Right atrium auricular region (tissue), 2 donors: Measurements from ENCODE around the gene GCN1. TPM values are rescaled to one million over a fixed set of nuclear protein-coding genes. Genes with fewer than 3 reads are reported as not detected.
"Not testable (repeated sequence)": the region's sequence is repeated elsewhere in the genome, so short reads cannot be mapped to it uniquely, and the experiment has no call there.

ENCODE experiments used
- DNase-seq: peaks from one replicate; pipeline ENCODE4 v3.0.0-alpha.2; 2019; ENCODE audit warnings: low spot score
- H3K27ac ChIP-seq, 2 donors: fragments of 200-600 bp; sonication (generic); 1 replicate in 1 of 2; 2 replicates in 1 of 2; pipeline ENCODE4 v1.5.1; 2016 to 2019
- H3K27me3 ChIP-seq, 2 donors: fragments of 200-600 bp; sonication (generic); one replicate each; pipeline versions ENCODE4 v1.5.1 to v1.6.0; 2017 to 2019
- H3K36me3 ChIP-seq: fragments of 200-600 bp; sonication (generic); one replicate; pipeline ENCODE4 v1.5.1; 2016
- H3K4me1 ChIP-seq, 2 donors: fragments of 200-600 bp; sonication (generic); one replicate each; pipeline versions ENCODE4 v1.5.1 to v1.6.0; 2017 to 2019
- H3K4me3 ChIP-seq, 2 donors: fragments of 200-600 bp; sonication (generic); 1 replicate in 1 of 2; 2 replicates in 1 of 2; pipeline ENCODE4 v1.5.1; 2017 to 2019; ENCODE audit warnings: mild to moderate bottlenecking in 1 of 2, moderate library complexity in 1 of 2
- H3K9me3 ChIP-seq, 2 donors: fragments of 200-600 bp; sonication (generic); one replicate each; pipeline ENCODE4 v1.5.1; 2019
- CTCF ChIP-seq, 2 donors: fragments of 200-600 bp; sonication (generic); IDR thresholded peaks; one replicate each; pipeline ENCODE4 v1.5.1; 2019; ENCODE audit warnings: antibody characterized with exemption in 2 of 2
- total RNA-seq, 2 donors: library from RNA; depleted of rRNA; stranded (reverse); fragments of >200 nt; gene quantifications; one replicate each; pipeline ENCODE4 v1.1.0, GENCODE V29; 2016

GCN1 gene
- total RNA-seq, 2 donors from 2014 or later: 28.3 to 36.0 TPM

DNA sequence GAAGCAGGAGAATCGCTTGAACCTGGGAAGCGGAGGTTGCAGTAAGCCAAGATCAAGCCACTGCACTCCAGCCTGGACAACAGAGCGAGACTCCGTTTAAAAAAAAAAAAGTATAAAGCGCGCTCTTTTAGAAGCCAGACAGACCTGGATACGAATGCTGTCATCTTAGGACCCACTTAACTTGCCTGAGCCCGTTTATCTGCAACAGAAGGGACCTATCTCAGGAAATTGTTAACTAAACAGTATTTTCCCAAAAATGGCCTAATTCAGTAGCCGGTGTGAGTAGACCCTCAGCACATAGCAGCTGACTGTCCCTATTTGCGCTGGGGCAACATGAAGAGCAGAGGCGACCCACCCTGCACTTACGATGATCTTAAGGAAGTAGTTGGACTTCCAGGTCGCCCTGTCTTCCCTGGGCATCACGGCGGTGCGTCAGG lies 5.9 kb upstream of the GCN1 start:
- H3K36me3 ChIP-seq: peaks cover 39% of the 10 kb centered on the region
- DNase-seq: no peak
- peak overlapping the region; percentile 84 to 86 for H3K27ac ChIP-seq
- no peaks in the 10 kb centered on the region for H3K27me3 ChIP-seq
- TF ChIP-seq CTCF (IDR thresholded peaks at IDR 0.05): no peak
- peaks cover 0 to 22% of the 10 kb centered on the region in 2 donors for H3K4me1 ChIP-seq
- peak overlapping the region; percentile 84 to 98 for H3K4me3 ChIP-seq
- no peaks in the 10 kb centered on the region for H3K9me3 ChIP-seq

GRCh38 chr12:120199595-120200306 lies 5.2 kb upstream of the GCN1 start:
- no peaks in the 10 kb centered on the region for H3K9me3 ChIP-seq
- peak; percentile 77 for DNase-seq
- H3K27me3 ChIP-seq: no peaks in the 10 kb centered on the region
- TF ChIP-seq CTCF (IDR thresholded peaks at IDR 0.05): no peak
- peaks cover 39% of the 10 kb centered on the region for H3K36me3 ChIP-seq
- H3K4me3 ChIP-seq: peak overlapping the region; percentile 84 to 98
- H3K27ac ChIP-seq: peak overlapping the region; percentile 84 to 86
- peaks cover 0 to 28% of the 10 kb centered on the region in 2 donors for H3K4me1 ChIP-seq

GRCh38 chr12:120199025-120199424 lies 4.5 kb upstream of the GCN1 start:
- no peak for DNase-seq
- H3K9me3 ChIP-seq: no peaks in the 10 kb centered on the region
- H3K27ac ChIP-seq: no peak overlapping the region
- no peak overlapping the region for H3K4me3 ChIP-seq
- H3K27me3 ChIP-seq: no peaks in the 10 kb centered on the region
- H3K36me3 ChIP-seq: peaks cover 39% of the 10 kb centered on the region
- peaks cover 0 to 29% of the 10 kb centered on the region in 2 donors for H3K4me1 ChIP-seq
- no peak for TF ChIP-seq CTCF (IDR thresholded peaks at IDR 0.05)

DNA sequence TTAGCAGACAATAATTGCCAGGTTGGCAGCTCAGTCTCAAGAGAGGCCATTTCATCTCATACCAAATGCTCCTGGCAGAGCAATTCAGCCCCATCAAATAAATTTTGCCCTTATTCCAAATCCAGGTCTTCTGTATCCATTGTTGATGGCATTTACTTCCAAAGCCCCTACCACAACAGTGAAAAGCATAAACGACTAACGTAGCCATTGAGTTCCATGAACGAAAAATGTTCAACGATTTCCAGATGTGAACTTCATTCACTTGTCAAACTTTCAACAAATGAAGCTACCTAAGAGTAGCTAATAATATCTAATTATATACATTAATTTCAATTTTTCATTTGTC lies 3.0 kb upstream of the GCN1 start:
- Histone ChIP-seq H3K36me3 (peaks cover 39% of the 10 kb centered on the region), H3K27me3 (no peaks in the 10 kb centered on the region), H3K4me1 (peaks cover 0 to 38% of the 10 kb centered on the region in 2 donors), H3K9me3 (no peaks in the 10 kb centered on the region), H3K4me3 (no peak overlapping the region), H3K27ac (no peak overlapping the region)
- DNase-seq: no peak
- TF ChIP-seq CTCF (IDR thresholded peaks at IDR 0.05): no peak

GRCh38 chr12:120196817-120197541 lies 2.5 kb upstream of the GCN1 start:
- not testable (repeated sequence) for H3K27ac ChIP-seq, H3K4me3 ChIP-seq, DNase-seq, H3K27me3 ChIP-seq, H3K9me3 ChIP-seq
- Histone ChIP-seq H3K4me1 (peaks cover 0 to 38% of the 10 kb centered on the region in 2 donors), H3K36me3 (peaks cover 39% of the 10 kb centered on the region)

GRCh38 chr12:120196363-120196762 lies 1.8 kb upstream of the GCN1 start:
- no peak for TF ChIP-seq CTCF (IDR thresholded peaks at IDR 0.05)
- no peak overlapping the region for H3K27ac ChIP-seq
- H3K4me3 ChIP-seq: no peak overlapping the region
- H3K9me3 ChIP-seq: no peaks in the 10 kb centered on the region
- peaks cover 0 to 38% of the 10 kb centered on the region in 2 donors for H3K4me1 ChIP-seq
- H3K36me3 ChIP-seq: peaks cover 39% of the 10 kb centered on the region
- H3K27me3 ChIP-seq: no peaks in the 10 kb centered on the region
- no peak for DNase-seq
